Neural progenitor cell (in vitro differentiated cells): ENCODE data around the gene TGFBR3. TPM values are rescaled to one million over a fixed set of nuclear protein-coding genes. Genes with fewer than 3 reads are reported as not detected.

Source experiments
- DNase-seq: peaks from one replicate; pipeline ENCODE4 v3.0.0-alpha.2; 2016; ENCODE audit warnings: low spot score
- H2AFZ ChIP-seq: fragments of 200-600 bp; sonication (generic); replicated peaks from 2 replicates; pipeline ENCODE4 v1.6.1; 2016; ENCODE audit warnings: antibody characterized with exemption
- H3F3A ChIP-seq: fragments of 200-600 bp; sonication (generic); 2 replicates; pipeline ENCODE4 v1.6.1; 2016; ENCODE audit warnings: antibody characterized with exemption, low read depth
- H3K27ac ChIP-seq: fragments of 200-600 bp; sonication (generic); 2 replicates; pipeline ENCODE4 v1.5.1; 2016; ENCODE audit warnings: mild to moderate bottlenecking
- H3K27me3 ChIP-seq: fragments of 200-600 bp; sonication (generic); 2 replicates; pipeline ENCODE4 v1.6.1; 2016; ENCODE audit warnings: mild to moderate bottlenecking, moderate library complexity
- H3K36me3 ChIP-seq: fragments of 200-600 bp; sonication (generic); 2 replicates; pipeline ENCODE4 v1.5.1; 2016
- H3K4me1 ChIP-seq: fragments of 200-600 bp; sonication (generic); 2 replicates; pipeline ENCODE4 v1.6.1; 2016; ENCODE audit warnings: mixed run types
- H3K4me2 ChIP-seq: fragments of 200-600 bp; sonication (generic); 2 replicates; pipeline ENCODE4 v1.6.1; 2016
- H3K4me3 ChIP-seq: fragments of 200-600 bp; sonication (generic); 2 replicates; pipeline ENCODE4 v1.5.1; 2016
- H3K79me2 ChIP-seq: fragments of 200-600 bp; sonication (generic); 2 replicates; pipeline ENCODE4 v1.6.1; 2016; ENCODE audit warnings: low read depth
- H3K9ac ChIP-seq: fragments of 200-600 bp; sonication (generic); 2 replicates; pipeline ENCODE4 v1.6.1; 2016
- H3K9me3 ChIP-seq: fragments of 200-600 bp; sonication (generic); 2 replicates; pipeline ENCODE4 v1.5.1; 2016; ENCODE audit warnings: low read depth
- H4K20me1 ChIP-seq: fragments of 200-600 bp; sonication (generic); 2 replicates; pipeline ENCODE4 v1.6.1; 2016; ENCODE audit warnings: low read depth
- H3K27ac Mint-ChIP-seq: 3 replicates; pipeline ENCODE4 v1.8.0; 2021; ENCODE audit warnings: mixed read lengths
- H3K27me3 Mint-ChIP-seq: 2 replicates; pipeline ENCODE4 v1.8.0; 2022; ENCODE audit warnings: low read depth, mild to moderate bottlenecking, inconsistent platforms, moderate library complexity, mixed read lengths; ENCODE audit not compliant: insufficient read depth
- H3K36me3 Mint-ChIP-seq: 3 replicates; pipeline ENCODE4 v1.8.0; 2021; ENCODE audit warnings: mixed read lengths
- H3K4me1 Mint-ChIP-seq: 3 replicates; pipeline ENCODE4 v1.8.0; 2021; ENCODE audit warnings: mixed read lengths
- H3K4me3 Mint-ChIP-seq: 3 replicates; pipeline ENCODE4 v1.8.0; 2021; ENCODE audit warnings: mild to moderate bottlenecking, moderate library complexity, mixed read lengths
- H3K9me3 Mint-ChIP-seq: 3 replicates; pipeline ENCODE4 v1.8.0; 2020; ENCODE audit warnings: mixed read lengths
- CTCF ChIP-seq: fragments of 200-600 bp; sonication (generic); IDR thresholded peaks from 2 replicates; pipeline ENCODE4 v1.5.1; 2017; ENCODE audit warnings: antibody characterized with exemption, mild to moderate bottlenecking
- EZH2 ChIP-seq: fragments of 200-600 bp; sonication (generic); IDR thresholded peaks from 2 replicates; pipeline ENCODE4 v1.6.1; 2017; ENCODE audit warnings: antibody characterized with exemption, mild to moderate bottlenecking, moderate library complexity
- EZH2phosphoT487 ChIP-seq: fragments of 200-600 bp; sonication (generic); IDR thresholded peaks from 2 replicates; pipeline ENCODE4 v1.6.1; 2017; ENCODE audit warnings: antibody characterized with exemption
- total RNA-seq: library from RNA; depleted of rRNA; stranded (reverse); fragments of >200 nt; gene quantifications from 2 replicates; pipeline ENCODE4 v1.2.3, GENCODE V29; 2015; ENCODE audit warnings: low replicate concordance

TGFBR3 gene
- total RNA-seq, 1 donor from 2014 or later = 11.8 TPM

GRCh38 chr1:91925644-91926435 lies 39.9 kb upstream of the TGFBR3 start:
- peaks cover 9% of the 10 kb centered on the region for H3K27me3 Mint-ChIP-seq
- no peak for TF ChIP-seq EZH2
- no peak for TF ChIP-seq CTCF
- no peak for TF ChIP-seq EZH2phosphoT487
- H3K27ac ChIP-seq = no peak overlapping the region
- no peaks in the 10 kb centered on the region for H3K79me2 ChIP-seq
- H3F3A ChIP-seq = no peaks in the 10 kb centered on the region
- no peak overlapping the region for H3K4me3 Mint-ChIP-seq
- H3K36me3 ChIP-seq = no peaks in the 10 kb centered on the region
- H4K20me1 ChIP-seq = no peaks in the 10 kb centered on the region
- no peaks in the 10 kb centered on the region for H3K4me1 ChIP-seq
- H3K4me3 ChIP-seq = no peak overlapping the region
- H3K9me3 ChIP-seq = no peaks in the 10 kb centered on the region
- H3K9ac ChIP-seq = no peak overlapping the region
- peaks cover 11% of the 10 kb centered on the region for H3K4me1 Mint-ChIP-seq
- DNase-seq = no peak
- no peak overlapping the region for H3K4me2 ChIP-seq
- H3K9me3 Mint-ChIP-seq = peaks cover 3% of the 10 kb centered on the region
- no peak overlapping the region for H3K27ac Mint-ChIP-seq
- H3K27me3 ChIP-seq = no peaks in the 10 kb centered on the region
- H3K36me3 Mint-ChIP-seq = no peaks in the 10 kb centered on the region
- H2AFZ ChIP-seq = no peak overlapping the region

- H3K9me3 Mint-ChIP-seq = peaks cover 3% of the 10 kb centered on the region
- Histone ChIP-seq H3K36me3 (no peaks in the 10 kb centered on the region), H4K20me1 (no peaks in the 10 kb centered on the region), H3K4me1 (no peaks in the 10 kb centered on the region), H3K9me3 (no peaks in the 10 kb centered on the region), H3F3A (no peaks in the 10 kb centered on the region), H3K79me2 (no peaks in the 10 kb centered on the region), H2AFZ (no peak overlapping the region), H3K4me3 (no peak overlapping the region), H3K27ac (no peak overlapping the region), H3K9ac (no peak overlapping the region), H3K27me3 (no peaks in the 10 kb centered on the region), H3K4me2 (no peak overlapping the region)
- no peak for TF ChIP-seq EZH2phosphoT487
- TF ChIP-seq CTCF = no peak
- TF ChIP-seq EZH2 = no peak
- DNase-seq = no peak
- peaks cover 10% of the 10 kb centered on the region for H3K27me3 Mint-ChIP-seq
- no peak overlapping the region for H3K27ac Mint-ChIP-seq
- no peaks in the 10 kb centered on the region for H3K36me3 Mint-ChIP-seq
- no peak overlapping the region for H3K4me3 Mint-ChIP-seq
- H3K4me1 Mint-ChIP-seq = peaks cover 7% of the 10 kb centered on the region
Measured at GRCh38 chr1:91924146-91924545, 38.2 kb upstream of the TGFBR3 start.

- TF ChIP-seq EZH2phosphoT487 (no peak), CTCF (no peak), EZH2 (no peak)
- peaks cover 3% of the 10 kb centered on the region for H3K9me3 Mint-ChIP-seq
Measured at GRCh38 chr1:91919962-91920361, 34.0 kb upstream of the TGFBR3 start.

More at GRCh38 chr1:91919962-91920361, 34.0 kb upstream of the TGFBR3 start:
- Histone ChIP-seq H3K27ac (no peak overlapping the region), H3K4me1 (no peaks in the 10 kb centered on the region), H3K36me3 (no peaks in the 10 kb centered on the region), H3K4me3 (no peak overlapping the region), H3K9me3 (no peaks in the 10 kb centered on the region), H4K20me1 (no peaks in the 10 kb centered on the region), H3K4me2 (no peak overlapping the region), H3F3A (no peaks in the 10 kb centered on the region), H2AFZ (no peak overlapping the region), H3K27me3 (no peaks in the 10 kb centered on the region), H3K9ac (no peak overlapping the region), H3K79me2 (no peaks in the 10 kb centered on the region)
- no peak for DNase-seq
- Mint-ChIP-seq H3K4me3 (no peak overlapping the region), H3K4me1 (no peaks in the 10 kb centered on the region), H3K36me3 (no peaks in the 10 kb centered on the region), H3K27ac (no peak overlapping the region), H3K27me3 (peaks cover 4% of the 10 kb centered on the region)
